Endothelial cell of umbilical vein (primary cell): ENCODE measurements around the gene SORCS2. TPM values are rescaled to one million over a fixed set of nuclear protein-coding genes. Genes with fewer than 3 reads are reported as not detected.

Source experiments
- BruUV-seq: library from RNA; stranded (reverse); fragments of 400-500 nt; replicated peaks from 2 replicates; lab custom pipeline; 2021; lab: Mats Ljungman, UMichigan
- CTCF ChIA-PET: fragments of 300-600, 350-600 bp; sonication (Branson Sonifier 250); formaldehyde crosslinking; loops from one replicate; lab custom pipeline; 2021; ENCODE audit warnings: antibody characterized with exemption, inconsistent platforms; lab: Charles Lee
- POLR2A ChIA-PET: fragments of 300-600, 350-600 bp; sonication (Branson Sonifier 250); formaldehyde crosslinking; loops from one replicate; lab custom pipeline; 2021; ENCODE audit warnings: antibody characterized with exemption, inconsistent platforms; lab: Charles Lee
- DNase-seq: peaks from one replicate; pipeline ENCODE4 v3.0.0-alpha.2; 2011; ENCODE audit warnings: low read depth, low spot score
- FAIRE-seq: peaks from 2 replicates; lab custom pipeline; 2011; peaks lifted over from hg19 to GRCh38; lab: Jason Lieb, UNC
- H2AFZ ChIP-seq: 2 replicates; pipeline ENCODE4 v1.6.0; 2012; ENCODE audit warnings: low read depth, low read length, control low read depth, inconsistent platforms
- H3K27ac ChIP-seq: 2 replicates; pipeline ENCODE4 v1.5.1; 2011; ENCODE audit warnings: low read depth, mild to moderate bottlenecking, control low read depth, low read length, moderate library complexity; ENCODE audit not compliant: insufficient read depth
- H3K27me3 ChIP-seq, 2 experiments: 2 replicates each; pipeline versions ENCODE4 v1.6.0 to v1.6.1; 2011; ENCODE audit warnings: low read length in 2 of 2, mixed read lengths in 1 of 2; ENCODE audit not compliant: control insufficient read depth in 2 of 2, insufficient read depth in 2 of 2
- H3K36me3 ChIP-seq, 2 experiments: 2 replicates in 1 of 2; 3 replicates in 1 of 2; pipeline ENCODE4 v1.5.1; 2011; ENCODE audit warnings: low read length in 2 of 2, mild to moderate bottlenecking in 1 of 2, moderate library complexity in 1 of 2; ENCODE audit not compliant: control insufficient read depth in 2 of 2, insufficient read depth in 2 of 2; ENCODE audit errors: extremely low read depth in 1 of 2
- H3K4me1 ChIP-seq: 3 replicates; pipeline ENCODE4 v1.5.1; 2011; ENCODE audit warnings: mild to moderate bottlenecking, low read length; ENCODE audit not compliant: control insufficient read depth, insufficient read depth; ENCODE audit errors: extremely low read depth
- H3K4me2 ChIP-seq: 2 replicates; pipeline ENCODE4 v1.6.1; 2011; ENCODE audit warnings: low read length, control low read depth, mixed read lengths; ENCODE audit not compliant: insufficient read depth
- H3K4me3 ChIP-seq, 3 experiments: fragments of 200-600 bp in 1 of 3; sonication (generic), shearing (Covaris generic) in 1 of 3; replicated peaks in 1 of 3; 2 replicates each; pipeline ENCODE4 v1.5.1; 2011 to 2016; ENCODE audit warnings: control low read depth in 3 of 3, low read length in 3 of 3, mild to moderate bottlenecking in 2 of 3, inconsistent platforms in 1 of 3, low read depth in 1 of 3, moderate library complexity in 1 of 3; ENCODE audit not compliant: insufficient read depth in 1 of 3
- H3K79me2 ChIP-seq: 2 replicates; pipeline ENCODE4 v1.6.0; 2012; ENCODE audit warnings: low read length, inconsistent platforms; ENCODE audit not compliant: control insufficient read depth, insufficient read depth
- H3K9ac ChIP-seq: replicated peaks from 2 replicates; pipeline ENCODE3; 2011; ENCODE audit warnings: low read length, control low read depth; ENCODE audit not compliant: insufficient read depth; ENCODE audit errors: extremely low read depth
- H3K9me1 ChIP-seq: replicated peaks from 3 replicates; pipeline ENCODE4 v1.6.0; 2011; ENCODE audit warnings: mild to moderate bottlenecking, low read length; ENCODE audit not compliant: control insufficient read depth, insufficient read depth; ENCODE audit errors: extremely low read depth
- H3K9me3 ChIP-seq: replicated peaks from 2 replicates; pipeline ENCODE4 v1.5.1; 2012; ENCODE audit warnings: low read length, inconsistent platforms; ENCODE audit not compliant: control insufficient read depth, insufficient read depth
- H4K20me1 ChIP-seq: replicated peaks from 2 replicates; pipeline ENCODE3; 2011; ENCODE audit warnings: mild to moderate bottlenecking, low read length; ENCODE audit not compliant: control insufficient read depth, insufficient read depth; ENCODE audit errors: extremely low read depth
- CTCF ChIP-seq, 2 donors: IDR thresholded peaks; 1 replicate in 1 of 2; 2 replicates in 1 of 2; pipeline ENCODE4 v1.5.1; 2011; ENCODE audit warnings: low read length in 2 of 2, mild to moderate bottlenecking in 2 of 2, moderate library complexity in 2 of 2, control low read depth in 1 of 2, inconsistent platforms in 1 of 2, low read depth in 1 of 2; ENCODE audit not compliant: insufficient read depth in 1 of 2; ENCODE audit errors: extremely low read depth in 1 of 2
- EZH2 ChIP-seq: IDR thresholded peaks from 2 replicates; pipeline ENCODE4 v1.6.1; 2012; ENCODE audit warnings: borderline replicate concordance, low read depth, mild to moderate bottlenecking, moderate library complexity, low read length, inconsistent platforms; ENCODE audit not compliant: severe bottlenecking
- FOS ChIP-seq: IDR thresholded peaks from 2 replicates; pipeline ENCODE4 v1.6.1; 2011; ENCODE audit warnings: mild to moderate bottlenecking, low read length, moderate library complexity, borderline replicate concordance; ENCODE audit not compliant: insufficient read depth
- GATA2 ChIP-seq: IDR thresholded peaks from 2 replicates; pipeline ENCODE4 v1.7.0; 2011; ENCODE audit warnings: low read depth, mild to moderate bottlenecking, moderate library complexity, mixed read lengths, low read length; ENCODE audit not compliant: insufficient read length, insufficient read depth
- JUN ChIP-seq: IDR thresholded peaks from 2 replicates; pipeline ENCODE4 v1.6.1; 2011; ENCODE audit warnings: borderline replicate concordance, low read depth; ENCODE audit not compliant: insufficient read length, insufficient read depth
- MAX ChIP-seq: IDR thresholded peaks from 2 replicates; pipeline ENCODE4 v1.6.1; 2011; ENCODE audit not compliant: insufficient read depth, insufficient read length
- MYC ChIP-seq: IDR thresholded peaks from one replicate; pipeline ENCODE4 v1.6.1; 2011; ENCODE audit warnings: mild to moderate bottlenecking, low read depth, low read length
- POLR2A ChIP-seq: IDR thresholded peaks from 2 replicates; pipeline ENCODE4 v1.6.1; 2012; ENCODE audit warnings: low read depth, mild to moderate bottlenecking, control low read depth, low read length
- POLR2AphosphoS5 ChIP-seq: IDR thresholded peaks from 2 replicates; pipeline ENCODE4 v1.6.1; 2012; ENCODE audit warnings: low read depth, mild to moderate bottlenecking, control low read depth, low read length, moderate library complexity; ENCODE audit not compliant: insufficient read depth
- dilution Hi-C: fragments of 300-500 bp; cut with MboI; formaldehyde crosslinking; loops from one replicate; pipeline ENCODE4 v1.15.0; 2019; ENCODE audit warnings: low sequenced_read_pairs; ENCODE audit not compliant: extremely low pct_ligation_motif_present
- intact Hi-C: fragments of 100-400 bp; cut with micrococcal nuclease; formaldehyde crosslinking; loops from one replicate; pipeline ENCODE4 v1.10.0; 2022
- polyA plus RNA-seq, 4 experiments: library from polyadenylated mRNA; depleted of rRNA in 3 of 4; stranded (reverse) in 3 of 4; unstranded in 1 of 4; fragments of >200 nt; gene quantifications; 2 replicates each; pipeline versions ENCODE4 v1.2.1 to v1.2.3, GENCODE V29; 2011 to 2012; ENCODE audit warnings: missing spikeins in 1 of 4
- total RNA-seq: library from RNA; stranded (reverse); gene quantifications from 2 replicates; pipeline ENCODE4 v1.2.3, GENCODE V29; 2021

SORCS2 gene
- total and polyA plus RNA-seq, 2 donors (not counting 3 experiments of a cell fraction or from before 2014, with no cell fraction given) = not detected

- H3K4me3 ChIP-seq = no peak overlapping the region
- no peak overlapping the region for H3K27ac ChIP-seq
- H2AFZ ChIP-seq = no peak overlapping the region
- H4K20me1 ChIP-seq = no peaks in the 10 kb centered on the region
- intact Hi-C loops = no loop called here
- no peak for TF ChIP-seq MYC
- no peak for TF ChIP-seq GATA2
- TF ChIP-seq JUN = no peak
- TF ChIP-seq FOS = no peak
- H3K9me3 ChIP-seq = no peaks in the 10 kb centered on the region
- no peaks in the 10 kb centered on the region for H3K4me1 ChIP-seq
- no peak for FAIRE-seq
- DNase-seq = no peak
- no peak overlapping the region for H3K4me2 ChIP-seq
- H3K79me2 ChIP-seq = no peaks in the 10 kb centered on the region
- dilution Hi-C loops = no loop called here
- no peaks in the 10 kb centered on the region for H3K27me3 ChIP-seq
- H3K36me3 ChIP-seq = no peaks in the 10 kb centered on the region
- ChIA-PET CTCF (no interaction called here), POLR2A (no interaction called here)
- BruUV-seq = no TSS peak
- no peaks in the 10 kb centered on the region for H3K9me1 ChIP-seq
- no peak overlapping the region for H3K9ac ChIP-seq
These were observed 156.9 kb downstream of the SORCS2 start for GRCh38 chr4:7348946-7349900.

GRCh38 chr4:7350396-7350795 lies 158.1 kb downstream of the SORCS2 start:
- dilution Hi-C loops (no loop called here), intact Hi-C loops (no loop called here)
- POLR2A ChIA-PET = no interaction called here
- Histone ChIP-seq H2AFZ (no peak overlapping the region), H3K4me1 (no peaks in the 10 kb centered on the region), H3K36me3 (no peaks in the 10 kb centered on the region), H4K20me1 (no peaks in the 10 kb centered on the region), H3K27ac (no peak overlapping the region), H3K4me3 (no peak overlapping the region), H3K9me1 (no peaks in the 10 kb centered on the region), H3K4me2 (no peak overlapping the region), H3K27me3 (no peaks in the 10 kb centered on the region), H3K79me2 (no peaks in the 10 kb centered on the region), H3K9ac (no peak overlapping the region), H3K9me3 (no peaks in the 10 kb centered on the region)
- no peak for TF ChIP-seq POLR2AphosphoS5
- TF ChIP-seq MAX = no peak
- TF ChIP-seq EZH2 = no peak
- no peak for TF ChIP-seq FOS
- no peak for TF ChIP-seq JUN
- TF ChIP-seq MYC = no peak
- no peak for TF ChIP-seq GATA2
- no peak for TF ChIP-seq CTCF (IDR thresholded peaks at IDR 0.05; ENCODE audit: extremely low read depth in 1 of 2, insufficient read depth in 1 of 2, low read depth in 1 of 2, low read length in 2 of 2)
- no peak for TF ChIP-seq POLR2A
- no TSS peak for BruUV-seq
- CTCF ChIA-PET = no interaction called here
- DNase-seq = no peak
- no peak for FAIRE-seq
